ENCODE data around the gene ACOT2.
A peak's percentile ranks its signal among the peaks of the same experiment; 100 is the strongest.
"Not testable (repeated sequence)": the region's sequence is repeated elsewhere in the genome, so short reads cannot be mapped to it uniquely, and the experiment has no call there.

Gene ACOT2

DNA sequence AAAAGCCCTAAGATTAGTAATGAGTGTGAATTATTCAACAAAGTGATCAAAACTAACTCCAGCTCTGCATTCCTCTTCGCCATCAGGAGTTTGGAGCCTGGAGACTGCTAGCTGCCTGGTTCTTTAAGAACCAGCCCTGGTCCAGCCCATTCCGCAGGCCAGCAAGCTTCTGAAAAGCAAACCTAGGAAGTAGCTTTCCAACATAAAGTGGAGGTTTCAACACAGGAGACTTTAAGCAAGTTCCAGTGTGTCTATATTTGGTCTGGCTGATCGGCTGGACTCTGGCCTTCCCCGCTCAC lies 178 bp upstream of the ACOT2 start:
- not testable (repeated sequence) for DNase-seq

- peak; percentile 77 for DNase-seq
Measured at GRCh38 chr14:73570913-73571312, 1.9 kb downstream of the ACOT2 start.

GRCh38 chr14:73573034-73573433 lies 4.0 kb downstream of the ACOT2 start:
- DNase-seq, result not testable (repeated sequence)

DNA sequence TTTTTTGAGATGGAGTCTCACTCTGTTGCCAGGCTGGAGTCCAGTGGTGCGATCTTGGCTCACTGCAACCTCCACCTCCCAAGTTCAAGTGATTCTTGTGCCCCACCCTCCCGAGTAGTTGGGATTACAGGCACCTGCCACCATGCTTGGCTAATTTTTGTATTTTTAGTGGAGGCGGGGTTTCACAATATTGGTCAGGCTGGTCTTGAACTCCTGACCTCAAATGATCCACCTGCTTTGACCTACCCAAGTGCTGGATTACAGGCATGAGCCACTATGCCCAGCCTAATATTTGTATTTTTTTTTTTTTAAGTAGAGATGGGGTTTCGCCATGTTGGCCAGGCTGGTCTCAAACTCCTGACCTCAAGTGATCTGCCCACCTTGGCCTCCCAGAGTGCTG lies 4.7 kb downstream of the ACOT2 start:
- not testable (repeated sequence) for DNase-seq

DNA sequence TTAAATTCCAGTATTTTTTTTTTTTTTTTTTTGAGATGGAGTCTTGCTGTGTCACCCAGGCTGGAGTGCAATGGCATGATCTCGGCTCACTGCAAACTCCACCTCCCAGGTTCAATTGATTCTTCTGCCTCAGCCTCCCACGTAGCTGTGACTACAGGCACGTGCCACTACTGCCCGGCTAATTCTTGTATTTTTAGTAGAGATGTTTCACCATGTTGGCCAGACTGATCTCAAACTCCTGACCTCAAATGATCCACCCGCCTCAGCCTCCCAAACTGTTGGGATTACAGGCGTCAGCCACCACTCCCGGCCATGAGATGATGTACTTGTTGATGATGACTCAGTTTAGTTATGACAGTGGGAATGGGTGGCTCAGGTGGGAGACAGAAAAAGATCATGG lies 5.2 kb downstream of the ACOT2 start:
- not testable (repeated sequence) for DNase-seq

DNA sequence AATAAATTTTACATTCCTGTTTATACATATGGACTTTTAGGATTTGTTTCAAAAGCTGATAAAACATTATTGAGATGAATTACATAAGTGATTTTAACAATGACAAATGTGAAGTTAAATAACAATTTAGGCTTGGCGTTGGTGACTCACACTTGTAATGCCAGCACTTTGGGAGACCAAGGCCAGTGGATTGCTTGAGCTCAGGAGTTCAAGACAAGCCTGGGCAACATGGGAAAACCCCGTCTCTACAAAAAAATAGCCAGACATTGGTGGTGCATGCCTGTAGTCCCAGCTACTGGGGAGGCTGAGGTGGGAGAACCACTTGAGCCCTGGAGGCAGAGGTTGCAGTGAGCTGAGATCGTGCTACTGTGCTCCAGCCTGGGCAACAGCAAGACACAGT lies 7.4 kb downstream of the ACOT2 start:
- no peak for DNase-seq

GRCh38 chr14:73577214-73577613 lies 8.2 kb downstream of the ACOT2 start:
- DNase-seq, result not testable (repeated sequence)

- not testable (repeated sequence) for DNase-seq
Measured at GRCh38 chr14:73582102-73582979, 13.3 kb downstream of the ACOT2 start.

DNA sequence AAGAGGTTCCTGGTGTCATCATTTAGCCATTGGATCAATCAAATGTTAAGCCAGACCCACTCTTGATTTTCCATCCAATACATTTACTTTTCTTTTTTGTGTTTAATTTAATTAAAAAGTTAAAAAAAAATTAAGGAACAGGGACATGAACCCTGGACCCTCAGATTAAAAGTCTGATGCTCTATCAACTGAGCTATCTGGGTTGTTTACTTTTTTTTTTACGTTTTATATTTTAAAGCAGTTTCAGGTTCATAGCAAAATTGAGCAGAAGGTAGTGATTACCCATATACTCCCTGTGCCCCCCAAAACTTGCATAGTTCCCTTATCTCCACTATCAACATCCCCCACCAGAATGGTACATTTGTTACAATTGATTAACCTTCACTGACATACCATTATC lies 19.7 kb downstream of the ACOT2 start:
- DNase-seq, result no peak

GRCh38 chr14:73589116-73589515 lies 20.1 kb downstream of the ACOT2 start:
- no peak for DNase-seq

DNA sequence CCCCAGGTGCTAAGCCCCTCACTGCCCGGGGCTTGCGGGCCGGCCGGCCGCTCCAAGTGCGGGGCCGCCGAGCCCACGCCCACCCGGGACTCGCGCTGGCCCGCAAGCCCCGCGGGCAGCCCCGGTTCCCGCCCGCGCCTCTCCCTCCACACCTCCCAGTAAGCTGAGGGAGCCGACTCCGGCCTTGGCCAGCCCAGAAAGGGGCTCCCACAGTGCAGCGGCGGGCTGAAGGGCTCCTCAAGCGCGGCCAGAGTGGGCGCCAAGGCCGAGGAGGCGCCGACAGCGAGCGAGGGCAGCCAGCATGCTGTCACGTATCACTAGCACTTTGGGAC lies 21.6 kb downstream of the ACOT2 start:
- not testable (repeated sequence) for DNase-seq

GRCh38 chr14:73591690-73592449 lies 22.9 kb downstream of the ACOT2 start, which contains the start of gene ACOT4:
Gene ACOT4 (plus strand): TSS chr14:73591873. CDS start chr14:73591960, 87 bp downstream.
- DNase-seq, result peak; percentile 76

GRCh38 chr14:73594491-73594890 lies 25.5 kb downstream of the ACOT2 start:
- DNase-seq, result no peak

DNA sequence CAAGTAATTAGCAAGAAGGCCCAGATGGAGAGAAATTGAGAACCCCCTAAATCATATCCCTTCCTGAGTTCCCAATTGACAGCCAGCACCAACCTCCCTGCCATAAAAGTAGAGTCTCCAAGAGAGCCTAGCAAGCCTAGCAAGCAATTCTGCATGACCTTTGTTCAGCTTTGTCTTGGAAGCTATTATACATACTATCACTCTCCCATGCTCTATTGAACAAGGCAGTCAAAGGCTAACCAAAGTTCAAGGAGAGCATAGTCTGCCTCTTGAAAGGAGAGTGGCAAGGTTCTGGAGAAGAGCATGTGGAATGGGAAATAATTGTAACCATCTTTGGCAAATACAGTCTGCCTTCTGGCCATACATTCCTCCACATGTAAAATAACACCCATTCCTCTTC lies 30.5 kb downstream of the ACOT2 start:
- no peak for DNase-seq

GRCh38 chr14:73602994-73603393 lies 34.0 kb downstream of the ACOT2 start:
- no peak for DNase-seq

- no peak for DNase-seq
Measured at GRCh38 chr14:73606271-73606670, 37.3 kb downstream of the ACOT2 start.

DNA sequence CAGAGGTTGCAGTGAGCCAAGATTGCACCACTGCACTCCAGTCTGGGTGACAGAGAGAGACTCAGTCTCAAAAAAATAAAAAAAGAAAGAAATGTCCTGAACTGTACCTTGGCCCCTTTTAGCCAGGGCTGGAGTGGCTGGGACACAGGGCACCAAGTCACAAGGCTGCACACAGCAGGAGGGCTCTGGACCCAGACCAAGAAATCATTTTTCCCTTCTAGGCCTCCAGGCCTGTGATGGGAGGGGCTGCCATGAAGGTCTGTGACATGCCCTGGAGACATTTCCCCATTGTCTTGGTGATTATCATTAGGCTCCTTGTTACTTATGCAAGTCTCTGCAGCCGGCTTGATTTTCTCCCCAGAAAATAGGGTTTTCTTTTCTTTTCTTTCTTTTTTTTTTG lies 38.2 kb downstream of the ACOT2 start:
- no peak for DNase-seq

DNA sequence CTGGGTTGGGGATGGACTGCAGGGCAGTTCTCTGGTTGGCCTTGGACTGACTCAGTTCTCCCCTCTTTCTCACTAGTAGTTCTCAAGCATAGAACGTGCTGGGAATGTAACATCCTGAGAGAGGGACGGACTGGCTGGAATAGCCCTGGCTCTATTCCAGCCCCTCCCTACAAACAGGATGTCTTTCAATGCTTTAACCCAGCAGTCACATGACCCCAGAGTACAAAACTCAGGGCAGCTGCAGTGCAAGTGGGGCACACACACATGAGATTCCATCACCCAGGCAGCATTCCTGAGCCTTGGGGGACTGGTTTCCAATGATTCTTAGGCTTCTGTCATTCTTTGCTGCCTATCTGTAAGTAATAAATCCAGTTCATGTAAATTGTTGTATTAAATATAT lies 41.7 kb downstream of the ACOT2 start:
- no peak for DNase-seq

GRCh38 chr14:73612339-73613045 lies 43.5 kb downstream of the ACOT2 start, which contains the start of gene ACOT6:
Gene ACOT6 (plus strand): TSS chr14:73612517. CDS start chr14:73612572, 55 bp downstream.
- peak; percentile 77 for DNase-seq

DNA sequence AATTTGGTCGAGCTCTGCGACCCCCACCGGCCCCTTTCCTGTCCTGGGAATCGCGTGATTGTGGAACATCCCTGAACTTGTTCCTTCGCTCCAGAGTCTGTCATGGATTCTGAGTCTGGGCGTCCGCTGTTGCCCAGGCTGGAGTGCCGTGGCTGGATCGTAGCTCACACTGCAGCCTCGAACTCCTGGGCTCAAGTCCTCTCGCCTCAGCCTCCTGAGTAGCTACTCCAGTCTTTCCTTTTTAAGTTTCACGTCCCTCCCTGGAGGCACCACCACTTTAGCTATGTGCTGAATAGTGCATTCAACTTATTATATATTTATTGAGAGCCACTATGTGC lies 44.0 kb downstream of the ACOT2 start:
- no peak for DNase-seq

GRCh38 chr14:73613419-73613963 lies 44.5 kb downstream of the ACOT2 start:
- DNase-seq, result no peak

GRCh38 chr14:73616831-73617230 lies 47.8 kb downstream of the ACOT2 start:
- DNase-seq, result no peak

- DNase-seq, result no peak
Measured at GRCh38 chr14:73619524-73619923, 50.5 kb downstream of the ACOT2 start.

Data from activated T-cell treated with anti-CD3 and anti-CD28 coated beads, Interleukin-2, amount 50 U/mL, for 1 hour (primary cell).